ENCODE measurements around the gene SLCO1B3.

Gene SLCO1B3

GRCh38 chr12:20807192-20808080, 3.1 kb upstream of the SLCO1B3 start:
- Histone ChIP-seq H3K9me3 (ENCODE audit: control insufficient read depth, low read length) (no peaks in the 10 kb centered on the region), H3K27me3 (ENCODE audit: control insufficient read depth, insufficient read depth, low read length, poor library complexity, severe bottlenecking) (no peaks in the 10 kb centered on the region), H3K4me3 (ENCODE audit: insufficient read depth, low read depth, low read length) (no peak overlapping the region), H3K27ac (ENCODE audit: insufficient read depth, low read depth, low read length, poor library complexity, severe bottlenecking) (no peak overlapping the region), H3K36me3 (ENCODE audit: control insufficient read depth, insufficient read depth, low read length) (no peaks in the 10 kb centered on the region), H3K4me1 (ENCODE audit: control insufficient read depth, insufficient read depth, low read length) (no peaks in the 10 kb centered on the region)
- 95 to 96% methylated on average over 51 of the region's 51 CpGs for WGBS, 2 experiments

- Histone ChIP-seq H3K9me3 (ENCODE audit: control insufficient read depth, low read length) (no peaks in the 10 kb centered on the region), H3K4me1 (ENCODE audit: control insufficient read depth, insufficient read depth, low read length) (no peaks in the 10 kb centered on the region), H3K27ac (ENCODE audit: insufficient read depth, low read depth, low read length, poor library complexity, severe bottlenecking) (no peak overlapping the region), H3K4me3 (ENCODE audit: insufficient read depth, low read depth, low read length) (no peak overlapping the region), H3K36me3 (ENCODE audit: control insufficient read depth, insufficient read depth, low read length) (no peaks in the 10 kb centered on the region), H3K27me3 (ENCODE audit: control insufficient read depth, insufficient read depth, low read length, poor library complexity, severe bottlenecking) (no peaks in the 10 kb centered on the region)
- WGBS, 2 experiments, result 100% methylated on average over 1 of the region's 1 CpG
Measured at GRCh38 chr12:20808521-20808920, 2.0 kb upstream of the SLCO1B3 start.

- no peaks in the 10 kb centered on the region for H3K9me3 ChIP-seq (ENCODE audit: control insufficient read depth, low read length)
- no peak overlapping the region for H3K4me3 ChIP-seq (ENCODE audit: insufficient read depth, low read depth, low read length)
- H3K27me3 ChIP-seq (ENCODE audit: control insufficient read depth, insufficient read depth, low read length, poor library complexity, severe bottlenecking), result no peaks in the 10 kb centered on the region
- no peak overlapping the region for H3K27ac ChIP-seq (ENCODE audit: insufficient read depth, low read depth, low read length, poor library complexity, severe bottlenecking)
- H3K36me3 ChIP-seq (ENCODE audit: control insufficient read depth, insufficient read depth, low read length), result no peaks in the 10 kb centered on the region
- no peaks in the 10 kb centered on the region for H3K4me1 ChIP-seq (ENCODE audit: control insufficient read depth, insufficient read depth, low read length)
- no CpG with 5 or more reads among the region's 2 CpGs for WGBS, 2 experiments
Measured at GRCh38 chr12:20815574-20815973, 5.1 kb downstream of the SLCO1B3 start.

GRCh38 chr12:20822415-20822814, 11.9 kb downstream of the SLCO1B3 start:
- H3K9me3 ChIP-seq (ENCODE audit: control insufficient read depth, low read length), result no peaks in the 10 kb centered on the region
- no peaks in the 10 kb centered on the region for H3K27me3 ChIP-seq (ENCODE audit: control insufficient read depth, insufficient read depth, low read length, poor library complexity, severe bottlenecking)
- H3K4me1 ChIP-seq (ENCODE audit: control insufficient read depth, insufficient read depth, low read length), result no peaks in the 10 kb centered on the region
- H3K27ac ChIP-seq (ENCODE audit: insufficient read depth, low read depth, low read length, poor library complexity, severe bottlenecking), result no peak overlapping the region
- 96 to 99% methylated on average over 6 of the region's 6 CpGs for WGBS, 2 experiments
- H3K4me3 ChIP-seq (ENCODE audit: insufficient read depth, low read depth, low read length), result no peak overlapping the region
- no peaks in the 10 kb centered on the region for H3K36me3 ChIP-seq (ENCODE audit: control insufficient read depth, insufficient read depth, low read length)

- Histone ChIP-seq H3K27ac (ENCODE audit: insufficient read depth, low read depth, low read length, poor library complexity, severe bottlenecking) (no peak overlapping the region), H3K4me3 (ENCODE audit: insufficient read depth, low read depth, low read length) (no peak overlapping the region), H3K36me3 (ENCODE audit: control insufficient read depth, insufficient read depth, low read length) (no peaks in the 10 kb centered on the region), H3K27me3 (ENCODE audit: control insufficient read depth, insufficient read depth, low read length, poor library complexity, severe bottlenecking) (no peaks in the 10 kb centered on the region), H3K9me3 (ENCODE audit: control insufficient read depth, low read length) (no peaks in the 10 kb centered on the region), H3K4me1 (ENCODE audit: control insufficient read depth, insufficient read depth, low read length) (no peaks in the 10 kb centered on the region)
- 73 to 93% methylated on average over 2 to 4 of the region's 4 CpGs for WGBS, 2 experiments
Measured at GRCh38 chr12:20822925-20823324, 12.4 kb downstream of the SLCO1B3 start.

GRCh38 chr12:20829919-20830318, 19.4 kb downstream of the SLCO1B3 start:
- WGBS, 2 experiments, result 94 to 96% methylated on average over 3 of the region's 3 CpGs
- Histone ChIP-seq H3K9me3 (ENCODE audit: control insufficient read depth, low read length) (no peaks in the 10 kb centered on the region), H3K27ac (ENCODE audit: insufficient read depth, low read depth, low read length, poor library complexity, severe bottlenecking) (no peak overlapping the region), H3K4me1 (ENCODE audit: control insufficient read depth, insufficient read depth, low read length) (no peaks in the 10 kb centered on the region), H3K4me3 (ENCODE audit: insufficient read depth, low read depth, low read length) (no peak overlapping the region), H3K27me3 (ENCODE audit: control insufficient read depth, insufficient read depth, low read length, poor library complexity, severe bottlenecking) (no peaks in the 10 kb centered on the region), H3K36me3 (ENCODE audit: control insufficient read depth, insufficient read depth, low read length) (no peaks in the 10 kb centered on the region)

- 67 to 100% methylated on average over 1 of the region's 1 CpG for WGBS, 2 experiments
- Histone ChIP-seq H3K27me3 (ENCODE audit: control insufficient read depth, insufficient read depth, low read length, poor library complexity, severe bottlenecking) (no peaks in the 10 kb centered on the region), H3K4me3 (ENCODE audit: insufficient read depth, low read depth, low read length) (no peak overlapping the region), H3K36me3 (ENCODE audit: control insufficient read depth, insufficient read depth, low read length) (no peaks in the 10 kb centered on the region), H3K27ac (ENCODE audit: insufficient read depth, low read depth, low read length, poor library complexity, severe bottlenecking) (no peak overlapping the region), H3K9me3 (ENCODE audit: control insufficient read depth, low read length) (no peaks in the 10 kb centered on the region), H3K4me1 (ENCODE audit: control insufficient read depth, insufficient read depth, low read length) (no peaks in the 10 kb centered on the region)
Measured at GRCh38 chr12:20830456-20830855, 20.0 kb downstream of the SLCO1B3 start.

- Histone ChIP-seq H3K4me1 (ENCODE audit: control insufficient read depth, insufficient read depth, low read length) (no peaks in the 10 kb centered on the region), H3K36me3 (ENCODE audit: control insufficient read depth, insufficient read depth, low read length) (no peaks in the 10 kb centered on the region), H3K27me3 (ENCODE audit: control insufficient read depth, insufficient read depth, low read length, poor library complexity, severe bottlenecking) (no peaks in the 10 kb centered on the region), H3K9me3 (ENCODE audit: control insufficient read depth, low read length) (no peaks in the 10 kb centered on the region), H3K4me3 (ENCODE audit: insufficient read depth, low read depth, low read length) (no peak overlapping the region), H3K27ac (ENCODE audit: insufficient read depth, low read depth, low read length, poor library complexity, severe bottlenecking) (no peak overlapping the region)
- 96% methylated on average over 4 of the region's 4 CpGs for WGBS, 2 experiments
Measured at GRCh38 chr12:20832911-20833310, 22.4 kb downstream of the SLCO1B3 start.

- Histone ChIP-seq H3K4me1 (ENCODE audit: control insufficient read depth, insufficient read depth, low read length) (no peaks in the 10 kb centered on the region), H3K9me3 (ENCODE audit: control insufficient read depth, low read length) (no peaks in the 10 kb centered on the region), H3K4me3 (ENCODE audit: insufficient read depth, low read depth, low read length) (no peak overlapping the region), H3K27me3 (ENCODE audit: control insufficient read depth, insufficient read depth, low read length, poor library complexity, severe bottlenecking) (no peaks in the 10 kb centered on the region), H3K27ac (ENCODE audit: insufficient read depth, low read depth, low read length, poor library complexity, severe bottlenecking) (no peak overlapping the region), H3K36me3 (ENCODE audit: control insufficient read depth, insufficient read depth, low read length) (no peaks in the 10 kb centered on the region)
Measured at GRCh38 chr12:20852649-20853048, 42.1 kb downstream of the SLCO1B3 start.

GRCh38 chr12:20863056-20863455, 52.6 kb downstream of the SLCO1B3 start:
- no peaks in the 10 kb centered on the region for H3K9me3 ChIP-seq (ENCODE audit: control insufficient read depth, low read length)
- H3K4me1 ChIP-seq (ENCODE audit: control insufficient read depth, insufficient read depth, low read length), result no peaks in the 10 kb centered on the region
- no peak overlapping the region for H3K27ac ChIP-seq (ENCODE audit: insufficient read depth, low read depth, low read length, poor library complexity, severe bottlenecking)
- no peaks in the 10 kb centered on the region for H3K36me3 ChIP-seq (ENCODE audit: control insufficient read depth, insufficient read depth, low read length)
- WGBS, 2 experiments, result 95% methylated on average over 2 to 3 of the region's 3 CpGs
- H3K27me3 ChIP-seq (ENCODE audit: control insufficient read depth, insufficient read depth, low read length, poor library complexity, severe bottlenecking), result no peaks in the 10 kb centered on the region
- no peak overlapping the region for H3K4me3 ChIP-seq (ENCODE audit: insufficient read depth, low read depth, low read length)
